ENCODE data around the gene ABHD2.

GRCh38 chr15:89230277-89230676 is 142.0 kb downstream of the ABHD2 start:
- no peak for TF ChIP-seq POLR2AphosphoS5 (IDR thresholded peaks at IDR 0.05; ENCODE audit: low read depth, low read length)
- no peak for TF ChIP-seq FOXP2 (optimal IDR thresholded peaks at IDR 0.05; ENCODE audit: borderline replicate concordance, extremely low read depth, extremely low read length, insufficient read depth)
- TF ChIP-seq REST (IDR thresholded peaks at IDR 0.05; ENCODE audit: insufficient read depth in 1 of 2, low read depth in 2 of 2, low read length in 2 of 2): no peak
- no peak for TF ChIP-seq TAF1 (IDR thresholded peaks at IDR 0.05; ENCODE audit: borderline replicate concordance, insufficient read depth, low read length)
